GM19025 (cell line): ENCODE data around the gene PRR23C.
"Not testable (repeated sequence)": the region's sequence is repeated elsewhere in the genome, so short reads cannot be mapped to it uniquely, and the experiment has no call there.

Experiments
- ATAC-seq: cut with Tn5 transposase; IDR thresholded peaks from one replicate; pipeline ENCODE4 v1.9.1; 2021; ENCODE audit warnings: mild to moderate bottlenecking, low read depth, moderate library complexity; ENCODE audit not compliant: unreplicated experiment

Gene PRR23C

GRCh38 chr3:139044366-139045210, at the start of gene PRR23C:
Gene PRR23C (minus strand): TSS chr3:139044892. CDS start chr3:139044620, 272 bp downstream.
- no peak for ATAC-seq

GRCh38 chr3:139093840-139094239, 49.1 kb upstream of the PRR23C start:
- ATAC-seq = no peak

- ATAC-seq = no peak
Observed at GRCh38 chr3:139088462-139089324, 44.0 kb upstream of the PRR23C start.

GRCh38 chr3:139087621-139088020, 42.9 kb upstream of the PRR23C start:
- no peak for ATAC-seq

GRCh38 chr3:139084176-139084575, 39.5 kb upstream of the PRR23C start:
- no peak for ATAC-seq

GRCh38 chr3:139074565-139075115, 29.9 kb upstream of the PRR23C start:
- ATAC-seq = no peak

- ATAC-seq = no peak
Observed at GRCh38 chr3:139062918-139063317, 18.2 kb upstream of the PRR23C start.

- no peak for ATAC-seq
Observed at GRCh38 chr3:139052802-139053600, 8.3 kb upstream of the PRR23C start.

GRCh38 chr3:139043554-139044365, 932 bp downstream of the PRR23C start:
- no peak for ATAC-seq

GRCh38 chr3:139037478-139037877, 7.2 kb downstream of the PRR23C start:
- no peak for ATAC-seq

- ATAC-seq = no peak
Observed at GRCh38 chr3:139032326-139033002, 12.2 kb downstream of the PRR23C start.

GRCh38 chr3:139030576-139030975, 14.1 kb downstream of the PRR23C start:
- not testable (repeated sequence) for ATAC-seq

GRCh38 chr3:139024968-139025367, 19.7 kb downstream of the PRR23C start:
- no peak for ATAC-seq

- ATAC-seq = no peak
Observed at GRCh38 chr3:139020868-139021234, 23.8 kb downstream of the PRR23C start, which contains the start of gene PRR23B. Gene PRR23B (minus strand): TSS chr3:139020926. CDS start chr3:139020661, 265 bp downstream.

- no peak for ATAC-seq
Observed at GRCh38 chr3:139020036-139020867, 24.4 kb downstream of the PRR23C start.

- ATAC-seq = no peak
Observed at GRCh38 chr3:139016430-139017048, 28.2 kb downstream of the PRR23C start.

GRCh38 chr3:139006051-139006716, 38.5 kb downstream of the PRR23C start, which contains the start of gene PRR23A:
Gene PRR23A (minus strand): TSS chr3:139006268. CDS start chr3:139006268, 0 bp downstream.
- no peak for ATAC-seq
